GM21786 (cell line): ENCODE results near the gene LDLR.
"Not testable (repeated sequence)": the region's sequence is repeated elsewhere in the genome, so short reads cannot be mapped to it uniquely, and the experiment has no call there.

Source experiments
- ATAC-seq: cut with Tn5 transposase; IDR thresholded peaks from one replicate; pipeline ENCODE4 v1.9.1; 2021; ENCODE audit not compliant: unreplicated experiment

The LDLR gene

DNA sequence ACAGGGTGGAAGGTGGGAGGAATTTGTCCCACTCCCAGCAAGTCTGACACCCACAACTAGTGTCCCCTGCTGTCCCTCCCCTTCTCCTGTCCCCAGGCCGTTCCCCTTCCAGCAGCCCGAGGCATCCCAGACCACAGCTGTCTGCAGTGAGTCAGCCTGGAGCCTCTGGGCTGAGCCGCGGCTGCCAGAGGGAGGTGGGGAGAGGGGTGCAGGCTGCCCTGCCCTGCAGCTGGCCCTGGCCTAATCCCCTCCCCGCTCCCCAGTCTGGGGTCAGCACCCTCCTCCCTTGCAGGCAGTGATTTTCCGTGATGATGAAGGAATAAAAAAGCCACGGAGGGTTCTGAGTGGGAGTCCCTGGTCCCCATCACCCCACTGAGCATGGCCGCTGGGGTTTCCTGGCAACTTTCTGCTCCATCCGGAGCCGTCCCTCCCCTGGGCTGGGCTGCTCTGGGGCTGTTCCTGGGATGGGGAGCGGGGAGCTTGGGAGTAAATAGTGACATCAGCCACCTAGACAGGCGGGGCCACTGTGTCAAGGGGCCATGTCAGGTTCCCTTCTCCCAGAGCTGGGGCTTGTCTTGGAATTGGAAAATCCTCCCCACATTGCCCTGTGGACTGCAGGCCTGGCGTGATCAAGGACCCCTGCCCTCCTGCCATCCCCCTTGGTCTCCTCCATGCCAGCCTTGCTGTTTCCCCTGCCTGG lies 49.5 kb downstream of the LDLR start:
- ATAC-seq, result no peak

DNA sequence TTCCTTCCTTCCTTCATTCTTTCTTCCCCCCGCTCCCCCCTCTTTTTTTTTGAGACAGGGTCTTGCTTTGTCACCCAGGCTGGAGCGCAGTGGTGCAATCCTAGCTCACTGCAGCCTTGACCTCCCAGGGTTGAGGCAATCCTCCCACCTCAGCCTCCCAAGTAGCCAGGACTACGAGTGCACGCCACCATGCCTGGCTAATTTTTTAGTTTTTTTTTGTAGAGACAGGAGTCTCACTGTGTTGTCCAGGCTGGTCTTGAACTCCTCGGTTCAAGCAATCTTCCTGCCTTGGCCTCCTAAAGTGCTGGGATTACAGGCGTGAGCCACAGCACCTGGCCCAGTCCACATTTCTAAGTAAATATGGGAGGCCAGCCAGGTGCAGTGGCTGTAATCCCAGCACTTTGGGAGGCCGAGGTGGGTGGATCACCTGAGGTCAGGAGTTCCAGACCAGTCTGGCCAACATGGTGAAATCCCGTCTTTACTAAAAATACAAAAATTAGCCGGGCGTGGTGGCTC lies 50.8 kb downstream of the LDLR start:
- not testable (repeated sequence) for ATAC-seq

DNA sequence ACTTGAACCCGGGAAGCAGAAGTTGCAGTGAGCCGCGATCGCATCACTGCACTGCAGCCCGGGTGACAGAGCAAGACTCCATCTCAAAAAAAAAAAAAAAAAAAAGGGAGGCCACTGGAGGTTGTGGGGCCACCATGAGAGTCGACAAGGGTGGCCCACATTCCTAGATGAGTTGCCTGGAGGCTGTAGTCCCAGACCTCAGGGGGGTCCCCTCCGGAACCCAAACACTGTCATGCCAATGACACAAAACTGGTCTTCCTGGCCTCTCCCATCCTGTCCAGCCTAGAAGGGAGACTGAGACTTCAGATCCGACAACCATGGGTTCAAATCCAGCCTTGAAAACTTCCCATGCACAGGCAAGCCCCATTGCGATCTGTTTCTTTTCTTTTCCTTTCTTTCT lies 51.6 kb downstream of the LDLR start:
- ATAC-seq, result no peak

DNA sequence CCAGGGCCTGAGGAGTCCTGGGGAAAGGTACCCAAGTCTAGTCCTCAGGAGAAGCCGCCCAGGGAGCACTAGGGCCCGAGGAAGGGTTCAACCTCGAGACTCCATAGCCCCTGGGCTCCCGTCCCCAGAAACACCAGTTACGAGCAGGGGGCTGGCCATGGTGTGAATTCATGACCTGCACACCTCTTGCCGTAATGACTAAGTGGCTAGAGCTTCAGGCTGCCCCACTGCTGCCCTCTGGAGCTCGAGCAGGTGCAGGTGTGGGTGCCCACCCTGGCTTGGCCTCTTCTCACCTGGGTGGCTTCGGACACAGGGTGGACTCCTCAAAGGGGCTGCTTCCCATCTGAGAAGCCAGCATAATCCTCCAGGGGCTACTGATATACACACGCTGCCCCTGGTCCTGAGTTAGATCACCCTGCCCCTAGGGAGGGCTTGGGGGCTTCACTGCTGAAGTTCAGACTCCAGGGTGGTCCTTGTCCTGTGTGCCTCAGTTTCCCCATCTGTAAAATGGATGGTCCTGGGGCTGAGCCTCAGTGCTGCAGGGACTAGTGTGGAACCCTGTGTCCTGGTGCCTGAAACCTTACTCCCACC lies 52.8 kb downstream of the LDLR start:
- ATAC-seq, result no peak

DNA sequence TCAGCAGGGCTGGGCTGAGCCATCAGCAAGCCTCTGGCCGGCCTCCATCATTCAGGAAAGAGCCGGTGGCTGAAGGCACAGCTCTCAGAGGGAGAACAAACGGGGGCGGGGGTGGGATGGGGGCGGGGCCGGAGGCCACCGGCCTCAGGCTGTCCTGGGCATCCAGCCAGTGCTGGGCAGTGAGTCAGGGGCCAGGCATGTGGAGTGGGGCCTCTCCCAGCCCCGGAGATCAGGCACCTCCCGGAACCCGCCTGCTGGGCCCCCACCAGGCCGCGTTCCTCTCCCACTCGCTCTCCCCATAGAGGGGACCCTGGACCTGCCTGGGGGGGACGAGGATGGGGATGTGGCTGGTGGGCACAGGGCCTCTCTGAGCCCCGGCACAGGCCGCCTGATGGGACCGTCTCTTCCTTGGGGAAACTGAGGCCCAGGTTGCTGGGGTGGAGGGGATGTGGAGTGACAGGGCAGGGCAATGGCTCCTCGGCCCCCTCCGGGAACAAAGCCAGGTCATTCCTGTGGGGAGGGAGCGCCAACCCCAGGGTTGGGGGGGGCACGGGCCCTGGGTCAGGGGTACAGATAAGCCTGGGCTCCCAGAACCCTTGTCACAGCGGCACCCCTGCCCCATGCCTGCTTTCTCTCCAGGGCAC lies 53.4 kb downstream of the LDLR start:
- ATAC-seq, result no peak

DNA sequence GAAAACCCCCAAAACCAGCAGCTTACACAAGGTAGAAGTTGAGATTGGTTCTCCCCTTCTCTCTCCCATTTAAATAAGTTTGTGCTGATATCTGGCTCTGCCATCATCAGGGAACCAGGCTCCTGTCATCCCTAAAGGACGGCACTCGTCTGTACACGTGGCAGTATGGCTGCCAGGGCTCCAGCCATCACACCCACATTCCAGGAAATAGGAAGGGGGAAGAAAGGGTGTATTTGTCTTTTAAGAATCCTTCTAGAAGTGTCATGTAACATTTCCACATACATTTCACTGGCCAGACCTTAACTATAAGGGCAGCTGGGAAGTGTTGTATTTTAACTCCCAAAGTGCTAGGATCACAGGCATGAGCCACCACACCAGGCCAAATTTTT lies 56.3 kb downstream of the LDLR start:
- no peak for ATAC-seq

DNA sequence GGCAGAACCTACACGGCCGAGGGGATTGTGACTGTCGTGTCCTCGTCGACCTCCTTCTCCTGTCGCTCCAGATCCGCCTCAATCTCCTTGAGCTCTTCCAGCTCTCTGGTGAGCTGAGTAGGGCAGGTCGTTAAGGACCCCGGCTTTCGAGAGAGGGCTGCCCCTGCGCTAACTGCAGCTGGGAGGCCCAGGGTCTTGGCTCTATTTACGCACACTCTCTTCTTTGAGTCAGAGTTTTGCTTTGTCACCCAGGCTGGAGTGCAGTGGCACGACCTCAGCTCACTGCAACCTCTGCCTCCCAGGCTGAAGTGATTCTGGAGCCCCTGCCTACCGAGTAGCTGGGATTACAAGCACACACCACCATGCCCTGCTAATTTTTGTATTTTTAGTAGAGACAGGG lies 58.7 kb downstream of the LDLR start:
- ATAC-seq, result no peak

DNA sequence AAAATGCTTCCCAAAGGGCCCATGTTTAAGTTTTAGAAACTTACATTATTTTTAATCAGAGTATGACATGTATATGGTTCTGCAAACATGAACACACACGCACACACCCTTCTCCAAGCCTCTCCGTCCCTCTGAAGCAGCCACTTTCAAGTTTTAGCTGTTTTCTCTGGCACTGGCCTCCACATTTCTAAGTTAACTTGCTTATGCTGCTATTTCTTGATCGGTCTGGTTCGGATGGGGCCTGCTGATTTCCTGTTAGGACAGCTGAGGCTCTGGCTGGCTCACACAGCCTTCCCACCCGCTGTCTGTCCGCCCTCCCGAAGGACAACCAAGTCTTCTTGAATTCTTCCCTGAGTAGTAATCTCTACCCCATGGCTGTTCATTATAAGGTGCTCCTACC lies 61.9 kb downstream of the LDLR start:
- ATAC-seq, result no peak

DNA sequence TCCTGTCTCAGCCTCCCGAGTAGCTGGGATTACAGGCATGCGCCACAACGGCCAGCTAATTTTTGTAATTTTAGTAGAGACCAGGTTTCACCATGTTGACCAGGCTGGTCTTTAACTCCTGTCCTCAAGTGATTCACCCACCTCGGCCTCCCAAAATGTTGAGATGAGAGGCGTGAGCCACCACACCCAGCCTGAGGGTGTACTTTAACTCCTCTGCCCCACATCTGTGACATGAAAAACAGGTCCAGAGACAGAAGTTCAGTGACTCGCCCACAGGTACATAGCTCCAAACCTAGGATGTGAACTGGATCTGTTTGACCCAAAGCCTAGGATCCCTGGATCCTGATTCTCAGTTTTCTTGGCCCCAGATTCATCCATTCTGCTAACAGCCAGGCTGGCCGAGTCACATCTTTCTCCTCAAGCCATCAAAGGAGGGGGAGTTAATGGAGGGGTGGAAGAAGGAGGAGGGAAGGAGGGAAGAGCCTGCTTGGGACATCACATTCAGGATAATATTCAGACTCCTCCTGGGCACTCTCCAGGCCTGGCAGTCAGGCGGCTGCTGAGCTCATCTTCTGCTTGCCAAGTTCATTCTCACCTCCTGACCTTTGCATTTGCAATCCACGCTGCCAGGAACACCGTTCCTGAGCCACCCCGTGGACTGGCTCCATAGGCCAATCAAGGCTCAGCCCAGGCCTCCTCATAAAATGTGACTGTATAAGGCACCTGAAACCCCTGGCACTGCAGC lies 63.2 kb downstream of the LDLR start:
- no peak for ATAC-seq

DNA sequence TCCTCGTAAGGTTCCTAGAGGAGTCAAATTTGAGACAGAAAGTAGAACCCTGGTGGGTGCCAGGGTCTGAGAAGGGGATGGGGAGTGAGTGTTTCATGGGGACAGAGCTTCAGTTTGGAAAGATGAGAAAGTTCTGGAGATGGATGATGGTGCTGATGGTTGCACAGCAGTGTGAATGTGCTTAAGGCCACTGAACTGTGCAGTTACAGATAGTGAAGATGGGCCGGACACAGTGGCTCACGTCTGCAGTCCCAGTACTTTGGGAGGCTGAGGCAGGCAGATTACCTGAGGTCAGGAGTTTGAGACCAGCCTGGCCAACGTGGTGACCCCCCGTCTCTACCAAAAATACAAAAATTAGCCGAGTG lies 65.4 kb downstream of the LDLR start:
- ATAC-seq, result no peak

DNA sequence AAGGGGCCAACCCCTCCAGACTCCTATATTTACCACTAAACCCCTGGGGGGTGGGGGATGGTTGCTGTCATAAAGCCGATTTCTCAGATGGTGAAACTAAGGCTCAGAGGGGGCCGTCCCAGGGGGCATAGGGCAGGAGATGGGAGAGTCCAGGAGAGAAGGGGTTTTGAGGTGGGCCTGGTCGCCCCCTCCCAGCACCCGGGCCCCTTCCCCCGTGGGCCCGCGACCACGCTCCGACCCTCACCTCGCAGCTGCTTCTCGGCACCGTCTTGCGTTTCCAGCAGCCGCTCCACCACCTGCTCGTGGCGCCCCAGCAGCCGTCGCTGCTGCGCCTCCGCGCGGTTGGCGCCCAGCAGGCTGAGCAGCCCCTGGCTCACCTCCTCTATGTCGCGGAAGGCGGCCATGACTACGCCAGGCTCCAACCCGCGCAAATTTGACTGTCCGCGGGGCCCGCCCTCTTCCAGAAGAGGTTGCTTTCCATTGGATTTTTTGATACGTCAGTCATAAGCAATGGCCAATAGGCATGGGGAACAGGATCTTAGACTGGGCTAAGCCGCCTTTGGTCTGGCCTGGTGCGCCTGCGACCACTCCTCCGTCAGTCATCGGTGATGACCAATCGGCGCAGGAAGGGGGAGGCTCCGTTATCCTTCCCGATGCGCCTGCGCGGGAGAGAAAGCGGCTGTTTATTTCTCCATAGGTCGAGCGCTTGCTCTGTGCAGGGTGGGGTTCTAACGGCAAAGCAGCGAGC lies 66.3 kb downstream of the LDLR start, which contains the start of gene SPC24:
SPC24 (minus strand) TSS at position 410 of the 748 bp plus-strand sequence; CDS start at position 404, 6 bp downstream.
- ATAC-seq, result peak; percentile 97

DNA sequence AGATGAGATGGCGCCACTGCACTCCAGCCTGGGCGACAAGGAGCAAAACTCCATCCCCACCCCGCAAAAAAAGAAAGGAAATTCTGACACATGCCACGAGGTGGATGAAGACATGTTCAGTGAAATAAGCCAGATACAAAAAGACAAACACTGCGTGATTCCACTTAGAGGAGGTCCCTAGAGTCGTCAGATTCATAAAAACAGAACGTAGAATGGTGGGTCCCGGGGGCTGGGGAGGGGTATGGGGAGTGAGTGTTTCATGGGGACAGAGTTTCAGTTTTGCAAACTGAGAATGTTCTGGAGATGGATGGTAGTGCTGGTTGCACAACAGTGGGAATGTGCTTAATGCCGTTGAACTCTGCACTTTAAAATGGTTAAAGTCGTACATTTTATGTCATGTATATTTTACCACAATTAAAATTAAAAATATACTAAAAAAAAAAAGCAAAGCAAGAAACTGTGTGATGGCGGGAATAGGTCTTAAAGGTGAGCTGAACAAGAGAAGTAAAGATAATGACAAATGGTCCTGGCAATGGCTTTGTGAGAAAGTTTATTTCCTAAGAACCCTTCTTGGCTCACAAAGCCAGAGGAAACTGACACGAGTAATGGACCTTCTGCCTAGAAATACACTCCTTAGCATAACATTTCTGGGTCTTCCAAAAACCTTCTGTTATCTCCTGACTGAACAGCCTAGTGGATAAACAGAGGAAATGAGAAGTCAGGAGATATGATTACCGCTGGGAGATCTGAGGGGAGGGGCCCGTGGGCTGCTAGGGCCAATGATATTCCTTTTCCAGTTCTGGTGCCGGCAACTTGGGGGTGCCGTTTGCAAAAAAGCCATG lies 70.6 kb downstream of the LDLR start:
- no peak for ATAC-seq

DNA sequence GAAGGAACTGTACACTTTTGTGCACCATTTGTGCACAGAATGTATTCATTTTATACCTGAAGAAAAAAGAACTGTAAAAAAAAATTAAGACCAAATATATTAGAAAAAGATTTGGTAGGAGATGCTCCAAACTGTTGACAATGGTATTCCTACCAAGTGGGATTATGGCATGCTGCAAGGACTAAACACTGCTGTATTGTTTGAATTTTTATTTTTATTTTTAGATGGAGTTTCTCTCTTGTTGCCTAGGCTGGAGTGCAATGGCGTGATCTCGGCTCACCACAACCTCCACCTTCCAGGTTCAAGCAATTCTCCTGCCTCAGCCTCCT lies 71.1 kb downstream of the LDLR start:
- ATAC-seq, result not testable (repeated sequence)

DNA sequence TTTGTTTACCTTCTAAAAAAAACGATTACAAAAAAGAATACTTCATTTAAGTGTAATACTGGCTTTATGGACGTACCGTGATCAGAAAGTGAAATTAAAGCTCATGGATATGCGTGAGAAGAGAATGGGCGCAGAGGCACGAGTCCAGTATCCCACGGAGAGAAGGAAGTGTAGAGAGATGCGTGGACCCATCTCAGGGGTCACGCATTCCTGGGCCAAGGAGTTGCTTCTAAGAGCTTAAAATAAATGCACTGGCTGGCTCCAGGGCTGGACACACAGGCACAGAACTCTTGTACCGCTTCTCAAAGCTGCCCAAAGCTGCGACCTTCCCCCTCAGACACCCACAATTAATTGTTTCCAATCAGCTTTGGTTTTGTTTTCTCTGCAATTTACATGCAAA lies 75.0 kb downstream of the LDLR start:
- ATAC-seq, result no peak

DNA sequence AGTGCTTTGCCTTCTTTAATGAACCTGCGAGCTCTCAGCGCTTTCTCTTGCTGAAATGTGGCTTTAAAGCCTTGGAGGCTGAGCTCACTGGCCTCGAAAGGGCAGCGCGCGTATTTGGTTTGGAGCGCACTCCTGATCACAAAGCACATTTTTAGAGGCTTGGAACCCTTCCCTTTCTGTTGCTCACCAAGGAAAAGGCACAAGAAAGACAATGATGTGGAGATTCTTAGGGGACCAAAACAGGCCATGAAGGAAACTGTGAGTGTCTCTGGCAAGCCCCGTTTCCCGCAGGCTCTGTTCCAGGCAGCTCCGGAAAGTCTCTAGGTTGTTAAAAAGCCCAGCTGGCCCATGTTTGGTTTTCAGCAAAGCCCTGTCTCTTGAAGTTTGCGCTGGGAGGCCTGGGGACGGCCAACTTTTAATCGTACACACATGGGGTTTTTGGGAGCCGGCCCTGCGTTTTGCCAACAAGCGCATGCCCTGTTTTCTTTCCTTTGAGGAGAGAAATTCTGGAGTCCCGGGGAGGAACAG lies 75.7 kb downstream of the LDLR start:
- no peak for ATAC-seq

DNA sequence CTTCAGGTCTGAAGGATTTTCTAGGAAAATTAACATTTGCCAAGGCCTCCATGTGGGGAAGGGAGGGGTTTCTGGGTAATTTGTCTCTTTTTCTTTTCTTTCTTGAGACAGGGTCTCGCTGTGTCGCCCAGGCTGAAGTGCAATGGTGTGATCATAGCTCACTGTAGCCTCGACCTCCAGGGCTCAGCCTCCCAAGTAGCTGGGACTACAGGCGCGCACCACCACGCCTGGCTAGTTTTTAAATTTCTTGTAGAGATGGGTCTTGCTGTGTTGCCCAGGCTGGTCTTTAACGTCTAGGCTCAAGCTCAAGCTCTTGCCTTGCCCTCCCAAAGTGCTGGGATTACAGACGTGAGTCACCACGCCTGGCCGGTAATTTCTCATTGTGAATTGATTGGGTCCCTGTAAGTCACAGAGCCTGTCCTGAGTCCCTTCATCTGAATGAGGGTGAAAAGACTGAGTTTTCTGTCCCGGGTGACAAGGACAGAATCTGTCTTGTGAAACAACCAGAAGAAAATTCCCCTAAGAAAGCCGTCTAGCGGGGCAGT lies 76.3 kb downstream of the LDLR start:
- ATAC-seq, result no peak

DNA sequence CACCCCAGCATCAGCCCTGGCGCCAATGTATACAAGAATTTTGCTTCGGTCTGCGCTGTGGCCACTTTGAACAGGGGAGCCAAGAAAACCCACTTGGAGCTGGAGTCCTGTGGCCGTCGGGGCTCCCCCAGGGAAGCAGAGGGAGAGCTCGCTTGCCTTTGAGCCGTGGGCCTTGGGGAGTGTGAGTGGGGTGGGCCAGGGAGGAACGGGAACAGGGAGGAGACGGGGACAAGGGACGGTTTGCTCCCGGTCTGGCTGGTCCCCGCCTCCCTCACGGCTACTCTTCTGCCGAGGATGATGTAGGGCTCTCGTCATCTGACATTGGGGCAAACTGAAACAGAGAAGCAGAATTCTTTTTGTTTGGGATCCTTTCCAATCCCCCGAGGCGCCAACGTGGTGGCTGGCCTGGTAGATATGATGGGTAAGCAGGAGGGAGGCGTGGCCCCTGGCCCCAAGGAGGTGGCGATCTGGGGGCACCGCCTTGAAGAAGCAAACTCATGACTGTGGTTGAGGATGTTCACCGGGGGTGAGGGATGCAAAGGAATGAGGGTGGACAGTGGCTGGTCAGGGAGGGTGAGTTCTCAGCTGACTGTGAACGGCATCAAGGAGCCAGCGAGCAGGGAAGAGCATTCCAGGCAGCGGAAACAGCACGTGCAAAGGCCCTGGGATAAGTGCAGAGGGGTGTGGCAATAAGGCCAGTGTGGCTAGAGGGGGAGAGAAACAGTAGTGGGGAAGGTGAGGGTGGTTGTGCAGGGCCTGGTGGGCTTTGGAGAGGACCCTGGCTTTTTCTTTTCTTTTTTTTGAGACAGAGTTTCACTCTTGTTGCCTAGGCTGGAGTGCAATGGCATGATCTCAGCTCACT lies 77.2 kb downstream of the LDLR start:
- ATAC-seq, result no peak

DNA sequence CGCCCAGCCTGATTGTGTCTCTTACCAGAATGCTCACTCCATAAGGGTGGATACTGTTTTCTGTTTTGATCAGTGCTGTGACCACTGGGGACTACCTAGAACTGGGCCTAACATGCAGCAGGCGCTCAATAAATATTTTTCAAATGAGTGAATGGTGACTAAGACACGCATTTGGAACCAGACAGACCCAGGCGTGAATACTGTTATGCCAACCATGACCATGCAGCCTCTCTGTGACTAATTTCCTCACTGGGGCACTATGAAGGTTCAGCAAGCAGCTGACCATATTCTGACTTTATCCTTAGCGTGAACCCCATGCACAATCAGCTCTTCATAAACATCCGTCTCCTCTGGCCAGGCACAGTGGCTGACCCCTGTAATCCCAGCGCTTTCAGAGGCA lies 79.3 kb downstream of the LDLR start:
- ATAC-seq, result no peak
